IMR-90 (cell line): ENCODE measurements around the gene VAMP5. TPM values are rescaled to one million over a fixed set of nuclear protein-coding genes. Genes with fewer than 3 reads are reported as not detected.

ENCODE experiments used
- ATAC-seq: fragments of 200-7000 bp; cut with Tn5 transposase; 2 replicates; pipeline ENCODE4 v1.9.1; 2020; ENCODE audit warnings: low read depth, mild to moderate bottlenecking, moderate library complexity
- BruUV-seq: library from RNA; stranded (reverse); fragments of 400-500 nt; replicated peaks from 2 replicates; lab custom pipeline; 2021; lab: Mats Ljungman, UMichigan
- CTCF ChIA-PET: fragments of 300-600 bp; formaldehyde crosslinking; extraction: SDS; loops from one replicate; lab custom pipeline; 2021; ENCODE audit warnings: antibody characterized with exemption; lab: Yijun Ruan, JAX
- POLR2A ChIA-PET: fragments of 300-600 bp; sonication (Branson Sonifier 250); formaldehyde crosslinking; loops from one replicate; lab custom pipeline; 2022; ENCODE audit warnings: antibody characterized with exemption; ENCODE audit not compliant: unreplicated experiment; lab: Charles Lee
- DNase-seq: peaks from one replicate; pipeline ENCODE4 v3.0.0; 2013
- H2AFZ ChIP-seq: replicated peaks from 2 replicates; pipeline ENCODE3; 2013; ENCODE audit warnings: low read length, mild to moderate bottlenecking; ENCODE audit not compliant: poor library complexity
- H2AK5ac ChIP-seq: 2 replicates; pipeline ENCODE4 v1.6.1; 2013; ENCODE audit warnings: low read depth, low read length, inconsistent platforms
- H2AK9ac ChIP-seq: replicated peaks from 2 replicates; pipeline ENCODE3; 2013; ENCODE audit warnings: mild to moderate bottlenecking, low read depth, low read length, moderate library complexity; ENCODE audit not compliant: poor library complexity
- H2BK120ac ChIP-seq: 2 replicates; pipeline ENCODE4 v1.6.1; 2013; ENCODE audit warnings: low read depth, low read length, inconsistent platforms
- H2BK15ac ChIP-seq: 3 replicates; pipeline ENCODE4 v1.6.1; 2013; ENCODE audit warnings: low read depth, low read length, inconsistent platforms
- H2BK20ac ChIP-seq: 2 replicates; pipeline ENCODE4 v1.6.1; 2013; ENCODE audit warnings: low read depth, mild to moderate bottlenecking, inconsistent platforms, low read length, moderate library complexity
- H2BK5ac ChIP-seq: 2 replicates; pipeline ENCODE4 v1.6.1; 2013; ENCODE audit warnings: mild to moderate bottlenecking, low read depth, low read length, inconsistent platforms; ENCODE audit not compliant: poor library complexity, severe bottlenecking
- H3K14ac ChIP-seq: replicated peaks from 2 replicates; pipeline ENCODE4 v1.6.1; 2013; ENCODE audit warnings: low read depth, low read length, inconsistent platforms
- H3K18ac ChIP-seq: 2 replicates; pipeline ENCODE4 v1.6.1; 2013; ENCODE audit warnings: low read depth, low read length, control low read depth
- H3K23ac ChIP-seq: 2 replicates; pipeline ENCODE4 v1.6.1; 2013; ENCODE audit warnings: low read depth, low read length, inconsistent platforms
- H3K27ac ChIP-seq: 2 replicates; pipeline ENCODE4 v1.5.1; 2013; ENCODE audit warnings: mild to moderate bottlenecking, control low read depth, low read length; ENCODE audit not compliant: insufficient read depth
- H3K27me3 ChIP-seq: 2 replicates; pipeline ENCODE4 v1.6.1; 2013; ENCODE audit warnings: low read length; ENCODE audit not compliant: control insufficient read depth, insufficient read depth
- H3K36me3 ChIP-seq: 2 replicates; pipeline ENCODE4 v1.6.1; 2013; ENCODE audit warnings: low read length, mixed read lengths; ENCODE audit not compliant: control insufficient read depth, insufficient read depth
- H3K4ac ChIP-seq: 2 replicates; pipeline ENCODE4 v1.6.1; 2013; ENCODE audit warnings: low read depth, low read length, inconsistent platforms
- H3K4me1 ChIP-seq: 2 replicates; pipeline ENCODE4 v1.6.1; 2013; ENCODE audit warnings: low read length, mixed read lengths; ENCODE audit not compliant: control insufficient read depth, insufficient read depth
- H3K4me2 ChIP-seq: 2 replicates; pipeline ENCODE4 v1.6.1; 2013; ENCODE audit warnings: low read depth, mild to moderate bottlenecking, control low read depth, low read length, moderate library complexity
- H3K4me3 ChIP-seq: 2 replicates; pipeline ENCODE4 v1.5.1; 2013; ENCODE audit warnings: low read depth, mild to moderate bottlenecking, control low read depth, low read length, moderate library complexity; ENCODE audit not compliant: insufficient read depth
- H3K56ac ChIP-seq: 2 replicates; pipeline ENCODE4 v1.6.1; 2013; ENCODE audit warnings: low read length, inconsistent platforms; ENCODE audit not compliant: insufficient read depth; ENCODE audit errors: extremely low read depth
- H3K79me1 ChIP-seq, 2 experiments: 2 replicates each; pipeline ENCODE4 v1.6.1; 2013; ENCODE audit warnings: low read length in 2 of 2, inconsistent platforms in 1 of 2, low read depth in 1 of 2
- H3K9ac ChIP-seq: 2 replicates; pipeline ENCODE4 v1.6.1; 2013; ENCODE audit warnings: low read depth, low read length, control low read depth
- H3K9me1 ChIP-seq: 2 replicates; pipeline ENCODE4 v1.6.1; 2013; ENCODE audit warnings: low read length, inconsistent platforms; ENCODE audit not compliant: insufficient read depth
- H3K9me3 ChIP-seq: 2 replicates; pipeline ENCODE4 v1.6.1; 2013; ENCODE audit warnings: low read length; ENCODE audit not compliant: control insufficient read depth, insufficient read depth
- H4K20me1 ChIP-seq: 2 replicates; pipeline ENCODE4 v1.6.1; 2013; ENCODE audit warnings: low read length, inconsistent platforms; ENCODE audit not compliant: insufficient read depth
- H4K5ac ChIP-seq: 2 replicates; pipeline ENCODE4 v1.6.1; 2013; ENCODE audit warnings: mild to moderate bottlenecking, low read depth, low read length, control low read depth
- H4K8ac ChIP-seq, 2 experiments: 2 replicates each; pipeline ENCODE4 v1.6.1; 2013; ENCODE audit warnings: low read depth in 2 of 2, low read length in 2 of 2, control low read depth in 1 of 2, inconsistent platforms in 1 of 2
- H4K91ac ChIP-seq: 2 replicates; pipeline ENCODE4 v1.6.1; 2013; ENCODE audit warnings: low read depth, low read length, inconsistent platforms; ENCODE audit not compliant: insufficient read depth
- BHLHE40 ChIP-seq: fragments of 150-350 bp; IDR thresholded peaks from 2 replicates; pipeline ENCODE4 v1.6.1; 2016; ENCODE audit warnings: mild to moderate bottlenecking, low read depth, low read length
- CEBPB ChIP-seq: IDR thresholded peaks from 2 replicates; pipeline ENCODE4 v1.6.1; 2012; ENCODE audit warnings: low read depth, low read length, improper control_type of control experiment
- CHD1 ChIP-seq: IDR thresholded peaks from 2 replicates; pipeline ENCODE4 v1.6.1; 2012; ENCODE audit warnings: low read depth, low read length, improper control_type of control experiment
- CTCF ChIP-seq: conservative IDR thresholded peaks from 2 replicates; pipeline ENCODE4 v1.5.1; 2012; ENCODE audit warnings: mild to moderate bottlenecking, low read depth, low read length, improper control_type of control experiment
- ELK1 ChIP-seq: fragments of 150-350 bp; IDR thresholded peaks from 2 replicates; pipeline ENCODE4 v1.6.1; 2016; ENCODE audit warnings: low read depth, mild to moderate bottlenecking, low read length, moderate library complexity, borderline replicate concordance
- FOS ChIP-seq: fragments of 150-350 bp; IDR thresholded peaks from 2 replicates; pipeline ENCODE4 v1.6.1; 2016; ENCODE audit warnings: low read depth, low read length
- MAFK ChIP-seq: IDR thresholded peaks from 2 replicates; pipeline ENCODE4 v1.6.1; 2012; ENCODE audit warnings: low read depth, low read length, improper control_type of control experiment
- MAZ ChIP-seq: IDR thresholded peaks from 2 replicates; pipeline ENCODE4 v1.6.1; 2012; ENCODE audit warnings: low read depth, mild to moderate bottlenecking, low read length, improper control_type of control experiment, moderate library complexity, borderline replicate concordance
- MXI1 ChIP-seq: IDR thresholded peaks from 2 replicates; pipeline ENCODE4 v1.6.1; 2012; ENCODE audit warnings: low read depth, mild to moderate bottlenecking, low read length, moderate library complexity, borderline replicate concordance
- NFE2L2 ChIP-seq: fragments of 150-350 bp; IDR thresholded peaks from 2 replicates; pipeline ENCODE4 v1.6.1; 2016; ENCODE audit warnings: low read depth, mild to moderate bottlenecking, low read length
- POLR2A ChIP-seq: IDR thresholded peaks from 2 replicates; pipeline ENCODE4 v1.6.1; 2012; ENCODE audit warnings: mild to moderate bottlenecking, low read depth, low read length
- RAD21 ChIP-seq: IDR thresholded peaks from 2 replicates; pipeline ENCODE4 v1.6.1; 2012; ENCODE audit warnings: low read length, improper control_type of control experiment
- RCOR1 ChIP-seq: IDR thresholded peaks from 2 replicates; pipeline ENCODE4 v1.6.1; 2012; ENCODE audit warnings: mild to moderate bottlenecking, low read length, improper control_type of control experiment; ENCODE audit not compliant: insufficient replicate concordance
- RFX5 ChIP-seq: IDR thresholded peaks from 2 replicates; pipeline ENCODE4 v1.8.0; 2012; ENCODE audit warnings: low read depth, mild to moderate bottlenecking, low read length, moderate library complexity
- SMC3 ChIP-seq: fragments of 150-350 bp; IDR thresholded peaks from 2 replicates; pipeline ENCODE4 v1.6.1; 2016; ENCODE audit warnings: low read depth, mild to moderate bottlenecking, antibody characterized with exemption, low read length, moderate library complexity
- USF2 ChIP-seq: fragments of 150-350 bp; IDR thresholded peaks from 2 replicates; pipeline ENCODE4 v1.6.1; 2017; ENCODE audit warnings: mild to moderate bottlenecking, antibody characterized with exemption, low read length, low read depth
- WGBS, 2 experiments: methylation state at CpG; one replicate each; pipeline versions ENCODE4 v1.1.5 to v1.1.7; 2013; ENCODE audit warnings: missing lambda C conversion rate in 2 of 2; ENCODE audit not compliant: insufficient read length in 1 of 2; ENCODE audit errors: extremely low coverage in 2 of 2; 5-methylcytosine and 5-hydroxymethylcytosine counted together
- dilution Hi-C: fragments of 300-500 bp; cut with HindIII; formaldehyde crosslinking; loops from one replicate; pipeline ENCODE4 v1.14.3; 2018; ENCODE audit warnings: low sequenced_read_pairs; ENCODE audit not compliant: unreplicated experiment
- in situ Hi-C: fragments of 300-500 bp; cut with MboI; formaldehyde crosslinking; loops from 3 replicates; pipeline ENCODE4 v1.14.3; 2019; ENCODE audit warnings: low sequenced_read_pairs, inconsistent platforms, mixed read lengths
- intact Hi-C: fragments of 100-400 bp; cut with micrococcal nuclease; formaldehyde crosslinking; loops from 2 replicates; pipeline ENCODE4 v1.10.0; 2022
- polyA plus RNA-seq, 3 experiments: library from polyadenylated mRNA; depleted of rRNA; stranded (reverse); fragments of >200 nt; gene quantifications; 2 replicates each; pipeline ENCODE4 v1.2.3, GENCODE V29; 2012; ENCODE audit warnings: low replicate concordance in 1 of 3
- total RNA-seq: library from RNA; depleted of rRNA; stranded (reverse); fragments of >200 nt; gene quantifications from 2 replicates; pipeline ENCODE4 v1.2.3, GENCODE V29; 2012

The VAMP5 gene
- total and polyA plus RNA-seq, 2 of the 4 experiments (the other 2 are of a cell fraction): 13.8 to 103 TPM

- Histone ChIP-seq H3K27ac (no peak overlapping the region), H3K27me3 (no peaks in the 10 kb centered on the region), H4K20me1 (peaks cover 23% of the 10 kb centered on the region), H3K18ac (no peak overlapping the region), H3K36me3 (peaks cover 13% of the 10 kb centered on the region), H2BK15ac (no peak overlapping the region), H3K9me1 (peaks cover 34% of the 10 kb centered on the region), H4K8ac (no peak overlapping the region), H2BK5ac (no peak overlapping the region), H3K14ac (no peak overlapping the region), H3K4me2 (no peak overlapping the region), H3K4me1 (peaks cover 26% of the 10 kb centered on the region), H2BK120ac (no peak overlapping the region), H2AK5ac (peak overlapping the region; percentile 43; the same call in 1 of the 2 replicates), H4K5ac (no peak overlapping the region), H3K23ac (no peak overlapping the region), H3K56ac (no peak overlapping the region), H3K9me3 (no peaks in the 10 kb centered on the region), H3K9ac (no peak overlapping the region), H3K79me1 (peaks cover 42 to 77% of the 10 kb centered on the region in 2 experiments), H3K4ac (no peak overlapping the region), H3K4me3 (no peak overlapping the region), H2AFZ (no peak overlapping the region), H2AK9ac (no peak overlapping the region), H2BK20ac (no peak overlapping the region), H4K91ac (no peak overlapping the region)
- dilution Hi-C loops: no loop called here
- POLR2A ChIA-PET: no interaction called here
- 62% methylated on average over 3 of the region's 3 CpGs; no CpG with 5 or more reads in 1 of the 2 experiments for WGBS, 2 experiments
- ATAC-seq (no peak), DNase-seq (no peak)
- in situ Hi-C loops: no loop called here
- intact Hi-C loops: no loop called here
- CTCF ChIA-PET: no interaction called here
- no peak for TF ChIP-seq BHLHE40
- no peak for TF ChIP-seq MAZ
- no peak for TF ChIP-seq RCOR1
- no peak for TF ChIP-seq CTCF
- TF ChIP-seq NFE2L2: no peak
- no peak for TF ChIP-seq CHD1
- no peak for TF ChIP-seq POLR2A
- TF ChIP-seq USF2: no peak
- no peak for TF ChIP-seq SMC3
- TF ChIP-seq CEBPB: no peak
- TF ChIP-seq RFX5: no peak
- no peak for TF ChIP-seq MXI1
- no peak for TF ChIP-seq ELK1
- TF ChIP-seq FOS: no peak
- TF ChIP-seq MAFK: no peak
- no peak for TF ChIP-seq RAD21
- BruUV-seq: no TSS peak
Measured at GRCh38 chr2:85593023-85593422, 8.8 kb downstream of the VAMP5 start.
